ENCODE results near the gene THSD4. TPM values are rescaled to one million over a fixed set of nuclear protein-coding genes. Genes with fewer than 3 reads are reported as not detected.

THSD4 gene
- total RNA-seq, 1 experiment from 2014 or later, result 36.3 TPM

DNA sequence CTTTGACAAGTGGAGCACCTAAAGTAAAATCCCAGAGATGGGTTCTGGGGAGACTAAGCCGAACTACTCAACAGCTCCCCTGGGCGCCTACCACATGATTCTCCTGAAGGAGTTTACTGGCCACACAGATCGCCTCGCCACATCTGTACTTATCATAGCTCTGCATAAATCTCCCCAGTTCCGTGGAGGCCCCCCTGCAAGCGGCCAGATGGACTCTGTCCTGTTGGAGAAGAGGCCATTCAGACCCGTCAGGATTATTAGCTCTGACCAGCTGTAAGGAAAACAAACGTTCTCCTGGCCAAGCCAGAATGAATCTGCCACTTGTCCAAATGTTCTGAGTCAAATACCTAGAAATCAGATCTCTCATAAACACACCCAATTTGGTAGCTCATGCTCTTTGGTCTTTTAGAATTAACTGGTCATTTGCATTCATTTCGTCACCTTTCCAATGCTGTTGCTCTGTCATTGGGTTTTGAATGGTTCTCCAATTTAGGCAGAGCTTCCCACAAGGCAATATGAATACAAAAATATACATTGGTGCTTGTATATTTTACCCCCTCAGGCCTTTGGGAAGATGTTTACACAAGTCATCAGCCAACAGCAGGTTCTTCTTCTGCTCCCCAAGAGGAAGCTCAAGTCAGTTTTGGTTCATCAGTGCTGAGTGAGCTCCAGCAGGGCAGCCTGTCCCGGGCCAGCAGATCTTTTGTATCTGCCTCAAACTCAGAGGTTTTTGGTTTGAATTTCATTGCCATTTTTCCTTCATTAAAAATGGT, 124.5 kb downstream of the THSD4 start:
- no peak for DNase-seq (ENCODE audit: unreplicated experiment)
- no peak overlapping the region for H3K4me3 Mint-ChIP-seq (ENCODE audit: unreplicated experiment)
- peaks cover 12% of the 10 kb centered on the region for H3K36me3 Mint-ChIP-seq (ENCODE audit: insufficient read depth, unreplicated experiment)
- CTCF ChIA-PET, result interaction anchor here (0.6 to 0.7 kb wide), 5 partner anchors 11 to 515 kb away, joined by 3 to 4 read pairs (median 4); partner anchors contain the start of gene THSD4
- TF ChIP-seq, protein P1, sequence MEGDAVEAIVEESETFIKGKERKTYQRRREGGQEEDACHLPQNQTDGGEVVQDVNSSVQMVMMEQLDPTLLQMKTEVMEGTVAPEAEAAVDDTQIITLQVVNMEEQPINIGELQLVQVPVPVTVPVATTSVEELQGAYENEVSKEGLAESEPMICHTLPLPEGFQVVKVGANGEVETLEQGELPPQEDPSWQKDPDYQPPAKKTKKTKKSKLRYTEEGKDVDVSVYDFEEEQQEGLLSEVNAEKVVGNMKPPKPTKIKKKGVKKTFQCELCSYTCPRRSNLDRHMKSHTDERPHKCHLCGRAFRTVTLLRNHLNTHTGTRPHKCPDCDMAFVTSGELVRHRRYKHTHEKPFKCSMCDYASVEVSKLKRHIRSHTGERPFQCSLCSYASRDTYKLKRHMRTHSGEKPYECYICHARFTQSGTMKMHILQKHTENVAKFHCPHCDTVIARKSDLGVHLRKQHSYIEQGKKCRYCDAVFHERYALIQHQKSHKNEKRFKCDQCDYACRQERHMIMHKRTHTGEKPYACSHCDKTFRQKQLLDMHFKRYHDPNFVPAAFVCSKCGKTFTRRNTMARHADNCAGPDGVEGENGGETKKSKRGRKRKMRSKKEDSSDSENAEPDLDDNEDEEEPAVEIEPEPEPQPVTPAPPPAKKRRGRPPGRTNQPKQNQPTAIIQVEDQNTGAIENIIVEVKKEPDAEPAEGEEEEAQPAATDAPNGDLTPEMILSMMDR (IDR thresholded peaks at IDR 0.05; ENCODE audit: unreplicated experiment), result no peak
- H3K27ac Mint-ChIP-seq (ENCODE audit: low read depth, unreplicated experiment), result peak overlapping the region; percentile 57
- no peaks in the 10 kb centered on the region for H3K27me3 Mint-ChIP-seq (ENCODE audit: insufficient read depth, unreplicated experiment)
- POLR2A ChIA-PET, result interaction anchor here (0.9 to 1.1 kb wide), 2 partner anchors 24 to 89 kb away, joined by 3 to 4 read pairs; no protein-coding TSS in a partner anchor
- no peaks in the 10 kb centered on the region for H3K9me3 Mint-ChIP-seq (ENCODE audit: unreplicated experiment)
- H3K4me1 Mint-ChIP-seq (ENCODE audit: insufficient read depth, unreplicated experiment), result peaks cover 27% of the 10 kb centered on the region
- BruUV-seq (replicated peaks), result no TSS peak
- intact Hi-C loops (cut with micrococcal nuclease), result no loop called here

DNA sequence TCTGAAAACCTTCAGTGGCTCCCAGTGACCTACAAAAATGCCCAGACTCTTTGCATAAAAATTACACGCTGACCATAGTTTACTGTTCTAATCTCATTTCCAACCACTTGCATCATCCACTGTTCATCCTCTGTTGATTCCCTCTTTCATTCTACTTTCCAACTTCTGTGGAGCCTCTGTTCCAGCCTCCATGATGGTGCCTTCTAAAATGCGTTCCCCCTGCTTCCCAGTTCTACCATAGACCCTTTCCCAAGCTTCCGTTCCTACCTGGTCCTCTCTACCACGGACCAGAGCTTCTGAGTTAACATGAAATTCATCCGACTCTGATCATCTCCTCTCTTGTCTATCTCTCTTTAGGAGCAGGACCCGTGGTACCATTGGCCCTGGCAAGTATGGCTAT, 127.0 kb downstream of the THSD4 start:
- no peak for DNase-seq (ENCODE audit: unreplicated experiment)
- no TSS peak for BruUV-seq (replicated peaks)

DNA sequence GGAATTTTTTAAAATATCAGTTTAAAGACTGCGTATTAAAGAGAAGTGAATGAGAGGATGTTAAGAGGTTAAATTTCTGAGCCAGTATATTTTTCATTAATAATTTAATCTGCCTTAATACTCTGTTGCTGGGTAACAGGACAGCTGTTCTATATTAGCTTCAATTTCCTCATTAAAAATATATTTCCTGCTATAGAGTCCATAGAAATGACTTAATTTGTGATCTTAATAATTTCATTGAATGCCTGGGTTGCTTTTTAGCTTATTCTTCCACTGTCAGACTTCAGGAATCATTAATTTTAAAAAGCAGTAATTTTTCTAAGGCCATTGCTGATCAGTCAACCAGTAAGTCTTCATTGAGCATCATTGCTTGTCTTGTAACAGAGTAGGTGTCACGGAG, 129.0 kb downstream of the THSD4 start:
- H3K4me3 Mint-ChIP-seq (ENCODE audit: unreplicated experiment), result no peak overlapping the region
- ChIA-PET CTCF (interaction anchor here (0.6 kb wide), 1 partner anchor 332 kb away, joined by 4 read pairs; no protein-coding TSS in a partner anchor), POLR2A (no interaction called here)
- DNase-seq (ENCODE audit: unreplicated experiment), result no peak
- H3K36me3 Mint-ChIP-seq (ENCODE audit: insufficient read depth, unreplicated experiment), result peaks cover 10% of the 10 kb centered on the region
- H3K27me3 Mint-ChIP-seq (ENCODE audit: insufficient read depth, unreplicated experiment), result no peaks in the 10 kb centered on the region
- intact Hi-C loops (cut with micrococcal nuclease), result no loop called here
- TF ChIP-seq, protein P1 (IDR thresholded peaks at IDR 0.05; ENCODE audit: unreplicated experiment), result no peak
- no peaks in the 10 kb centered on the region for H3K9me3 Mint-ChIP-seq (ENCODE audit: unreplicated experiment)
- H3K4me1 Mint-ChIP-seq (ENCODE audit: insufficient read depth, unreplicated experiment), result peaks cover 13% of the 10 kb centered on the region
- BruUV-seq (replicated peaks), result no TSS peak
- no peak overlapping the region for H3K27ac Mint-ChIP-seq (ENCODE audit: low read depth, unreplicated experiment)

More for the DNA sequence above, 127.0 kb downstream of the THSD4 start:
- Mint-ChIP-seq H3K27ac (ENCODE audit: low read depth, unreplicated experiment) (no peak overlapping the region), H3K9me3 (ENCODE audit: unreplicated experiment) (no peaks in the 10 kb centered on the region), H3K27me3 (ENCODE audit: insufficient read depth, unreplicated experiment) (no peaks in the 10 kb centered on the region), H3K4me1 (ENCODE audit: insufficient read depth, unreplicated experiment) (peaks cover 25% of the 10 kb centered on the region), H3K4me3 (ENCODE audit: unreplicated experiment) (no peak overlapping the region), H3K36me3 (ENCODE audit: insufficient read depth, unreplicated experiment) (peaks cover 10% of the 10 kb centered on the region)
- ChIA-PET POLR2A (interaction anchor here (0.6 kb wide), 1 partner anchor 9 kb away, joined by 3 read pairs; no protein-coding TSS in a partner anchor), CTCF (interaction anchor here (0.7 kb wide), 1 partner anchor 528 kb away, joined by 3 read pairs; no protein-coding TSS in a partner anchor)
- TF ChIP-seq, protein P1 (IDR thresholded peaks at IDR 0.05; ENCODE audit: unreplicated experiment), result no peak
- intact Hi-C loops (cut with micrococcal nuclease), result no loop called here

DNA sequence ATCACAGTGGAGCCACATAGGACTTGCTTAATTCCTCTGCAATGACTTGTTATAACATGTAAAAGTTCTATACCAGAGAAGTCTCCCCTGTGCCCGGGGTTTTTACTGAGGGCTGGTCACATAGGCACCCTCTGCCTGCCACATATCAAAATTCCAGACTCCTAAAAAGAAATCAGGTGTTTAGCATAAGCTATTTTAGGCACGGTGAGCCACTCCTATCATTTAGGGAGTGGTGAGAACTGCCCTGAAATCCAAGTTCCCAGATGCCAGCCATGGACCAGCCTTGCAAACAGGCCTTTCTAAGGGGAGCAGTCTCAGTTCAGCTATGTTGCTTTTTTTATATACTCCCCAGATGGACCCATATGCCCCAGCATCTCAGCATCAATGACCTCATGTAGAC, 130.3 kb downstream of the THSD4 start:
- H3K27me3 Mint-ChIP-seq (ENCODE audit: insufficient read depth, unreplicated experiment), result no peaks in the 10 kb centered on the region
- TF ChIP-seq, protein P1 (IDR thresholded peaks at IDR 0.05; ENCODE audit: unreplicated experiment), result no peak
- peak; percentile 5 for DNase-seq (ENCODE audit: unreplicated experiment)
- peaks cover 10% of the 10 kb centered on the region for H3K36me3 Mint-ChIP-seq (ENCODE audit: insufficient read depth, unreplicated experiment)
- POLR2A ChIA-PET, result interaction anchor here (0.6 to 1.8 kb wide), 3 partner anchors 9 to 646 kb away, joined by 3 to 7 read pairs (median 3); no protein-coding TSS in a partner anchor
- H3K27ac Mint-ChIP-seq (ENCODE audit: low read depth, unreplicated experiment), result no peak overlapping the region
- intact Hi-C loops (cut with micrococcal nuclease), result no loop called here
- H3K9me3 Mint-ChIP-seq (ENCODE audit: unreplicated experiment), result no peaks in the 10 kb centered on the region
- BruUV-seq (replicated peaks), result no TSS peak
- H3K4me1 Mint-ChIP-seq (ENCODE audit: insufficient read depth, unreplicated experiment), result peaks cover 13% of the 10 kb centered on the region
- no peak overlapping the region for H3K4me3 Mint-ChIP-seq (ENCODE audit: unreplicated experiment)
- CTCF ChIA-PET, result no interaction called here

All from MCF 10A (cell line).